ENCODE measurements around the gene PIGU.
A peak's percentile ranks its signal among the peaks of the same experiment; 100 is the strongest.

Gene PIGU

GRCh38 chr20:34559311-34560140, 117.4 kb downstream of the PIGU start:
- Histone ChIP-seq H3K27me3 (ENCODE audit: control insufficient read depth, insufficient read depth, low read length) (no peaks in the 10 kb centered on the region), H3K36me3 (ENCODE audit: control insufficient read depth, insufficient read depth, low read length) (0 out of 2 replicates have a peak, but pooled peaks cover 2% of the 10 kb centered on the region), H3K4me3 (ENCODE audit: low read length) (peak overlapping the region; percentile 83; the same call in 1 of the 2 replicates), H3K27ac (ENCODE audit: low read length) (no peak overlapping the region), H3K9me3 (ENCODE audit: control insufficient read depth, insufficient read depth, low read length) (no peaks in the 10 kb centered on the region), H3K4me1 (ENCODE audit: control insufficient read depth, insufficient read depth, low read length) (peaks cover 4% of the 10 kb centered on the region)
- no peak for DNase-seq (ENCODE audit: low read depth, low spot score)
- no CpG with 5 or more reads among the region's 43 CpGs for WGBS (ENCODE audit: insufficient coverage, insufficient read length)

GRCh38 chr20:34558320-34559218, 118.3 kb downstream of the PIGU start, which contains the start of gene MAP1LC3A:
Gene MAP1LC3A, plus strand, starts transcription at chr20:34558718. Its CDS starts 151 bp downstream, at chr20:34558869.
- Histone ChIP-seq H3K27ac (ENCODE audit: low read length) (no peak within 1 kb of the TSS), H3K9me3 (ENCODE audit: control insufficient read depth, insufficient read depth, low read length) (no peaks in the 10 kb centered on the region), H3K4me3 (ENCODE audit: low read length) (peak within 1 kb of the TSS; percentile 83), H3K4me1 (ENCODE audit: control insufficient read depth, insufficient read depth, low read length) (peaks cover 4% of the 10 kb centered on the region), H3K36me3 (ENCODE audit: control insufficient read depth, insufficient read depth, low read length) (0 out of 2 replicates have a peak, but pooled peaks cover 2% of the 10 kb centered on the region), H3K27me3 (ENCODE audit: control insufficient read depth, insufficient read depth, low read length) (no peaks in the 10 kb centered on the region)
- no CpG with 5 or more reads among the region's 103 CpGs for WGBS (ENCODE audit: insufficient coverage, insufficient read length)
- DNase-seq (ENCODE audit: low read depth, low spot score) = no peak

- Histone ChIP-seq H3K36me3 (ENCODE audit: control insufficient read depth, insufficient read depth, low read length) (0 out of 2 replicates have a peak, but pooled peaks cover 2% of the 10 kb centered on the region), H3K9me3 (ENCODE audit: control insufficient read depth, insufficient read depth, low read length) (no peaks in the 10 kb centered on the region), H3K4me1 (ENCODE audit: control insufficient read depth, insufficient read depth, low read length) (peaks cover 4% of the 10 kb centered on the region), H3K27ac (ENCODE audit: low read length) (no peak overlapping the region), H3K4me3 (ENCODE audit: low read length) (peak overlapping the region; percentile 83; the same call in 1 of the 2 replicates), H3K27me3 (ENCODE audit: control insufficient read depth, insufficient read depth, low read length) (no peaks in the 10 kb centered on the region)
- DNase-seq (ENCODE audit: low read depth, low spot score) = no peak
- WGBS (ENCODE audit: insufficient coverage, insufficient read length) = no CpG with 5 or more reads among the region's 11 CpGs
These were observed 119.0 kb downstream of the PIGU start for GRCh38 chr20:34557936-34558319.

- H3K27ac ChIP-seq (ENCODE audit: low read length) = no peak overlapping the region
- no CpG with 5 or more reads among the region's 4 CpGs for WGBS (ENCODE audit: insufficient coverage, insufficient read length)
- no peak for DNase-seq (ENCODE audit: low read depth, low spot score)
These were observed 123.5 kb downstream of the PIGU start for GRCh38 chr20:34553366-34553867.

GRCh38 chr20:34552569-34552968, 124.3 kb downstream of the PIGU start:
- H3K4me1 ChIP-seq (ENCODE audit: control insufficient read depth, insufficient read depth, low read length) = peaks cover 1% of the 10 kb centered on the region; the same call in 1 of the 2 replicates

More at GRCh38 chr20:34553366-34553867, 123.5 kb downstream of the PIGU start:
- Histone ChIP-seq H3K4me1 (ENCODE audit: control insufficient read depth, insufficient read depth, low read length) (peaks cover 3% of the 10 kb centered on the region; the same call in 1 of the 2 replicates), H3K27me3 (ENCODE audit: control insufficient read depth, insufficient read depth, low read length) (no peaks in the 10 kb centered on the region), H3K36me3 (ENCODE audit: control insufficient read depth, insufficient read depth, low read length) (no peaks in the 10 kb centered on the region), H3K9me3 (ENCODE audit: control insufficient read depth, insufficient read depth, low read length) (no peaks in the 10 kb centered on the region), H3K4me3 (ENCODE audit: low read length) (no peak overlapping the region)

GRCh38 chr20:34549929-34550305, 127.0 kb downstream of the PIGU start:
- no peak overlapping the region for H3K27ac ChIP-seq (ENCODE audit: low read length)
- H3K4me1 ChIP-seq (ENCODE audit: control insufficient read depth, insufficient read depth, low read length) = peaks cover 1% of the 10 kb centered on the region; the same call in 1 of the 2 replicates
- no peaks in the 10 kb centered on the region for H3K9me3 ChIP-seq (ENCODE audit: control insufficient read depth, insufficient read depth, low read length)
- no peaks in the 10 kb centered on the region for H3K27me3 ChIP-seq (ENCODE audit: control insufficient read depth, insufficient read depth, low read length)
- no peak for DNase-seq (ENCODE audit: low read depth, low spot score)
- no CpG with 5 or more reads among the region's 13 CpGs for WGBS (ENCODE audit: insufficient coverage, insufficient read length)
- no peaks in the 10 kb centered on the region for H3K36me3 ChIP-seq (ENCODE audit: control insufficient read depth, insufficient read depth, low read length)
- H3K4me3 ChIP-seq (ENCODE audit: low read length) = no peak overlapping the region

More at GRCh38 chr20:34552569-34552968, 124.3 kb downstream of the PIGU start:
- no CpG with 5 or more reads among the region's 6 CpGs for WGBS (ENCODE audit: insufficient coverage, insufficient read length)
- Histone ChIP-seq H3K4me3 (ENCODE audit: low read length) (no peak overlapping the region), H3K27me3 (ENCODE audit: control insufficient read depth, insufficient read depth, low read length) (no peaks in the 10 kb centered on the region), H3K9me3 (ENCODE audit: control insufficient read depth, insufficient read depth, low read length) (no peaks in the 10 kb centered on the region), H3K36me3 (ENCODE audit: control insufficient read depth, insufficient read depth, low read length) (no peaks in the 10 kb centered on the region), H3K27ac (ENCODE audit: low read length) (no peak overlapping the region)
- DNase-seq (ENCODE audit: low read depth, low spot score) = no peak

GRCh38 chr20:34549291-34549928, 127.5 kb downstream of the PIGU start:
- Histone ChIP-seq H3K27me3 (ENCODE audit: control insufficient read depth, insufficient read depth, low read length) (no peaks in the 10 kb centered on the region), H3K4me1 (ENCODE audit: control insufficient read depth, insufficient read depth, low read length) (peaks cover 1% of the 10 kb centered on the region; the same call in 1 of the 2 replicates), H3K9me3 (ENCODE audit: control insufficient read depth, insufficient read depth, low read length) (no peaks in the 10 kb centered on the region), H3K36me3 (ENCODE audit: control insufficient read depth, insufficient read depth, low read length) (no peaks in the 10 kb centered on the region), H3K27ac (ENCODE audit: low read length) (no peak overlapping the region), H3K4me3 (ENCODE audit: low read length) (no peak overlapping the region)
- WGBS (ENCODE audit: insufficient coverage, insufficient read length) = no CpG with 5 or more reads among the region's 20 CpGs
- DNase-seq (ENCODE audit: low read depth, low spot score) = no peak

- Histone ChIP-seq H3K9me3 (ENCODE audit: control insufficient read depth, insufficient read depth, low read length) (no peaks in the 10 kb centered on the region), H3K4me1 (ENCODE audit: control insufficient read depth, insufficient read depth, low read length) (peaks cover 1% of the 10 kb centered on the region; the same call in 1 of the 2 replicates), H3K4me3 (ENCODE audit: low read length) (no peak overlapping the region), H3K27me3 (ENCODE audit: control insufficient read depth, insufficient read depth, low read length) (no peaks in the 10 kb centered on the region), H3K27ac (ENCODE audit: low read length) (no peak overlapping the region), H3K36me3 (ENCODE audit: control insufficient read depth, insufficient read depth, low read length) (no peaks in the 10 kb centered on the region)
- no CpG with 5 or more reads among the region's 22 CpGs for whole genome bisulfite sequencing (ENCODE audit: insufficient coverage, insufficient read length)
- no peak for DNase-seq (ENCODE audit: low read depth, low spot score)
These were observed 128.9 kb downstream of the PIGU start for GRCh38 chr20:34547844-34548613.

GRCh38 chr20:34546751-34547181, 130.1 kb downstream of the PIGU start:
- Histone ChIP-seq H3K4me3 (ENCODE audit: low read length) (no peak overlapping the region), H3K36me3 (ENCODE audit: control insufficient read depth, insufficient read depth, low read length) (no peaks in the 10 kb centered on the region), H3K9me3 (ENCODE audit: control insufficient read depth, insufficient read depth, low read length) (no peaks in the 10 kb centered on the region), H3K27me3 (ENCODE audit: control insufficient read depth, insufficient read depth, low read length) (no peaks in the 10 kb centered on the region), H3K4me1 (ENCODE audit: control insufficient read depth, insufficient read depth, low read length) (peaks cover 1% of the 10 kb centered on the region; the same call in 1 of the 2 replicates), H3K27ac (ENCODE audit: low read length) (no peak overlapping the region)
- no peak for DNase-seq (ENCODE audit: low read depth, low spot score)
- no CpG with 5 or more reads among the region's 11 CpGs for WGBS (ENCODE audit: insufficient coverage, insufficient read length)

All from iPS DF 6.9 (cell line).